ENCODE measurements around the gene SUGCT. TPM values are rescaled to one million over a fixed set of nuclear protein-coding genes. Genes with fewer than 3 reads are reported as not detected.
"Not testable (repeated sequence)": the region's sequence is repeated elsewhere in the genome, so short reads cannot be mapped to it uniquely, and the experiment has no call there.

The SUGCT gene
- total RNA-seq, 2 donors from 2014 or later, result 0.74 to 1.3 TPM

DNA sequence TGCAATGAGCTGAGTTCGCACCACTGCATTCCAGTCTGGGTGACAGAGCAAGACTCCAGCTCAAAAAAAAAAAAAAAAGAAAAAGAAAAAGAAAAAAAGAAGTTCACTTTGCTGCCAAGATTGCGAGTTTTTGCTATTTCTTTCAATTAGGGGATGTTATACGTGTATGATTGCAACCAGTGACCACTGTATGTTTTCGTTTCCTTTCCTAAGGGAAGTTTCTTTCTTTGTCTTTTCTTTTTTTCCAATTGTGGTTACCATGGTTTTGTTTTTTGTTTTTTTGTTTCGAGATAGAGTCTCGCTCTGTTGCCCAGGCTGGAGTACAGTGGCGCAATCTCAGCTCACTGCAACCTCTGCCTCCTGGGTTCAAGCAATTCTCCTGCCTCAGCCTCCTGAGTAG is 16.6 kb upstream of the SUGCT start:
- H3K27ac Mint-ChIP-seq; H3K27me3 Mint-ChIP-seq; ATAC-seq; H3K4me3 Mint-ChIP-seq; H3K4me1 Mint-ChIP-seq (ENCODE audit: low read depth in 2 of 2); H3K36me3 Mint-ChIP-seq; DNase-seq (ENCODE audit: low spot score); H3K9me3 Mint-ChIP-seq: not testable (repeated sequence)

GRCh38 chr7:40120020-40120419 is 14.8 kb upstream of the SUGCT start:
- no peak overlapping the region for H3K4me3 Mint-ChIP-seq
- ATAC-seq (no peak), DNase-seq (ENCODE audit: low spot score) (no peak)
- H3K27me3 Mint-ChIP-seq, result no peaks in the 10 kb centered on the region
- H3K27ac Mint-ChIP-seq, result no peak overlapping the region
- H3K9me3 Mint-ChIP-seq, result no peaks in the 10 kb centered on the region
- no peaks in the 10 kb centered on the region for H3K36me3 Mint-ChIP-seq
- no peaks in the 10 kb centered on the region for H3K4me1 Mint-ChIP-seq (ENCODE audit: low read depth in 2 of 2)

- not testable (repeated sequence) for H3K27ac Mint-ChIP-seq; H3K9me3 Mint-ChIP-seq; ATAC-seq; DNase-seq (ENCODE audit: low spot score); H3K4me3 Mint-ChIP-seq; H3K27me3 Mint-ChIP-seq; H3K4me1 Mint-ChIP-seq (ENCODE audit: low read depth in 2 of 2); H3K36me3 Mint-ChIP-seq
Measured at GRCh38 chr7:40122100-40122939, 12.5 kb upstream of the SUGCT start.

- H3K4me1 Mint-ChIP-seq (ENCODE audit: low read depth in 2 of 2), result peaks cover 0 to 1% of the 10 kb centered on the region in 2 donors
- no peak overlapping the region for H3K4me3 Mint-ChIP-seq
- DNase-seq (ENCODE audit: low spot score), result no peak
- no peaks in the 10 kb centered on the region for H3K36me3 Mint-ChIP-seq
- no peak for ATAC-seq
- no peaks in the 10 kb centered on the region for H3K9me3 Mint-ChIP-seq
- no peaks in the 10 kb centered on the region for H3K27me3 Mint-ChIP-seq
- H3K27ac Mint-ChIP-seq, result no peak overlapping the region
Measured at GRCh38 chr7:40122940-40123254, 11.9 kb upstream of the SUGCT start.

- H3K36me3 Mint-ChIP-seq, result no peaks in the 10 kb centered on the region
- peaks cover 16 to 17% of the 10 kb centered on the region in 2 donors for H3K4me1 Mint-ChIP-seq (ENCODE audit: low read depth in 2 of 2)
- H3K27me3 Mint-ChIP-seq, result peaks cover 8 to 9% of the 10 kb centered on the region in 2 donors
- DNase-seq (ENCODE audit: low spot score), result no peak
- peak overlapping the region; percentile 94 for H3K4me3 Mint-ChIP-seq
- H3K9me3 Mint-ChIP-seq, result no peaks in the 10 kb centered on the region
- peak in 1 of 2 donors; percentile 80 for ATAC-seq
- H3K27ac Mint-ChIP-seq, result peak overlapping the region; percentile 83 to 92
Measured at GRCh38 chr7:40133561-40134427, 1.0 kb upstream of the SUGCT start.

- Mint-ChIP-seq H3K9me3 (no peaks in the 10 kb centered on the region), H3K27me3 (peaks cover 8 to 9% of the 10 kb centered on the region in 2 donors), H3K4me3 (peak overlapping the region; percentile 94), H3K4me1 (ENCODE audit: low read depth in 2 of 2) (peaks cover 10 to 12% of the 10 kb centered on the region in 2 donors), H3K36me3 (no peaks in the 10 kb centered on the region), H3K27ac (no peak overlapping the region)
- ATAC-seq (no peak), DNase-seq (ENCODE audit: low spot score) (no peak)
Measured at GRCh38 chr7:40135317-40135610, 459 bp downstream of the SUGCT start.

DNA sequence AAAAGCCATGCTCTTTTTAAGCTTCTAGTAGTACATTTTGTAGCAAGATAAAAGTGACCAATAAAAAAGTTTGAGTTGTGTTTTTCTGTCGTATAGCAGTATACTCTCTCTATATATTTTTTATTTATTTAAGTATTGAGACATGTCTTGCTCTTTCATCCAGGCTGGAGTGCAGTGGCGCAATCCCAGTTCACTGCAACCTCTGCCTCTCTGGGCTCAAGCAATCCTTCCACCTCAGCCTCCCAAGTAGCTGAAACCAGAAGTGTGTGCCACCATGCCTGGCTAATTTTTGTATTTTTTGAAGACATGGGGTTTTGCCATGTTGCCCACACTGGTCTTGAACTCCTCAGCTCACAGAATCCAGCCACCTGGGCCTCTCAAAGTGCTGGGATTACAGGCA is 2.8 kb downstream of the SUGCT start:
- no peak overlapping the region for H3K4me3 Mint-ChIP-seq

DNA sequence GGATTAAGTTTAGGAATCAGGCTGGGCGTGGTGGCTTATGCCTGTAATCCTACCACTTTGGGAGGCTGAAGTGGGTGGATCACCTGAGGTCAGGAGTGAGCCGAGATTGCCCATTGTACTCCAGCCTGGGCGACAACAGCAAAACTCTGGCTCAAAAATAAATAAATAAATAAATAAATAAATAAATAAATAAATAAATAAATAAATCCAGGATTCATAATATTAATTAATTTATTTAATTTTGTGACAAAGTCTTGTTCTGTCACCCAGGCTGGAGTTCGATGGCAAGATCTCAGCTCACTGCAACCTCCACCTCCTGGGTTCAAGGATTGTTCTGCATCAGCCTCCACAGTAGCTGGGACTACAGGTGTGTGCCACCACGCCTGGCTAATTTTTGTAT is 4.2 kb downstream of the SUGCT start:
- H3K4me3 Mint-ChIP-seq, result no peak overlapping the region
- no peaks in the 10 kb centered on the region for H3K36me3 Mint-ChIP-seq
- peaks cover 22 to 25% of the 10 kb centered on the region in 2 donors for H3K27me3 Mint-ChIP-seq
- ATAC-seq (no peak), DNase-seq (ENCODE audit: low spot score) (no peak)
- no peak overlapping the region for H3K27ac Mint-ChIP-seq
- no peaks in the 10 kb centered on the region for H3K4me1 Mint-ChIP-seq (ENCODE audit: low read depth in 2 of 2)
- H3K9me3 Mint-ChIP-seq, result no peaks in the 10 kb centered on the region

More for the DNA sequence above, 2.8 kb downstream of the SUGCT start:
- H3K4me1 Mint-ChIP-seq (ENCODE audit: low read depth in 2 of 2), result peaks cover 2 to 5% of the 10 kb centered on the region in 2 donors
- no peak for ATAC-seq
- H3K36me3 Mint-ChIP-seq, result no peaks in the 10 kb centered on the region
- H3K27ac Mint-ChIP-seq, result no peak overlapping the region
- no peak for DNase-seq (ENCODE audit: low spot score)
- H3K9me3 Mint-ChIP-seq, result no peaks in the 10 kb centered on the region
- H3K27me3 Mint-ChIP-seq, result peaks cover 12 to 16% of the 10 kb centered on the region in 2 donors

DNA sequence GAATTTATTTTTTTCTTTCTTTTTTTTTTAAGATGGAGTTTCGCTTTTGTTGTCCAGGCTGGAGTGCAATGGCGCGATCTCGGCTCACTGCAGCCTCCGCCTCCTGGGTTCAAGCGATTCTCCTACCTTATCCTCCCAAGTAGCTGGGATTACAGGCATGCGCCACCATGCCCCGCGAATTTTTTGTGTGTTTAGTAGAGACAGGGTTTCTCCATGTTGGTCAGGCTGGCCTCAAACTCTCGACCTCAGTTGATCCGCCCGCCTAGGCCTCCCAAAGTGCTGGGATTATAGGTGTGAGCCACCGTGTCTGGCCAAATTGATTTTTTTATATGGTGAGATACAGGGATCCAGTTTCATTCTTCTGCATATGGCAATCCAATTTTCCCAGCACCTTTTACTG is 5.1 kb downstream of the SUGCT start:
- H3K9me3 Mint-ChIP-seq; DNase-seq (ENCODE audit: low spot score); ATAC-seq; H3K4me3 Mint-ChIP-seq; H3K27ac Mint-ChIP-seq; H3K36me3 Mint-ChIP-seq; H3K4me1 Mint-ChIP-seq (ENCODE audit: low read depth in 2 of 2): not testable (repeated sequence)
- peaks cover 25% of the 10 kb centered on the region in 2 donors for H3K27me3 Mint-ChIP-seq

DNA sequence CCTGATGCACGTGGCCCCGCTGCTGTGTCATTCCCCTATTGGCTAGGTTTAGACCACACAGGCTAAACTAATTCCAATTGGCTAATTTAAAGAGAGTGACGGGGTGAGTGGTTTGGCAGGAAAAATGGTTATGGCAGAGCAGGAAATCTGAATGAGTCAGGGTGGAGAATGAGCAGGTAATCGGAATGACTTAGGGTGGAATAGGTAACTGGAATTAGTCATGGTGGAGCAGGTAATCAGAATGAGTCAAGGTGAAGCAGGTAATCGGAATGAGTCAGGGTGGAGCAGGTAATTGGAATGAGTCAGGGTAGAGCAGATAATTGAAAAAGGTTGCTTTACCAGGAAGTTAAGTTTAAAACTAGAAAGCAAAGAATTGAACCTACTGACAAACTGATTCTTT is 7.1 kb downstream of the SUGCT start:
- H3K27me3 Mint-ChIP-seq, result peaks cover 28 to 32% of the 10 kb centered on the region in 2 donors
- H3K4me3 Mint-ChIP-seq; DNase-seq (ENCODE audit: low spot score); H3K9me3 Mint-ChIP-seq; ATAC-seq; H3K36me3 Mint-ChIP-seq; H3K27ac Mint-ChIP-seq; H3K4me1 Mint-ChIP-seq (ENCODE audit: low read depth in 2 of 2): not testable (repeated sequence)

GRCh38 chr7:40145596-40146130 is 10.9 kb downstream of the SUGCT start:
- DNase-seq (ENCODE audit: low spot score); H3K9me3 Mint-ChIP-seq; H3K27ac Mint-ChIP-seq; H3K4me3 Mint-ChIP-seq; ATAC-seq; H3K4me1 Mint-ChIP-seq (ENCODE audit: low read depth in 2 of 2); H3K36me3 Mint-ChIP-seq: not testable (repeated sequence)
- H3K27me3 Mint-ChIP-seq, result peaks cover 32 to 34% of the 10 kb centered on the region in 2 donors

GRCh38 chr7:40147371-40148246 is 12.8 kb downstream of the SUGCT start:
- Mint-ChIP-seq H3K36me3 (no peaks in the 10 kb centered on the region), H3K4me1 (ENCODE audit: low read depth in 2 of 2) (no peaks in the 10 kb centered on the region), H3K27me3 (peaks cover 30 to 31% of the 10 kb centered on the region in 2 donors), H3K4me3 (no peak overlapping the region), H3K9me3 (no peaks in the 10 kb centered on the region), H3K27ac (no peak overlapping the region)
- ATAC-seq, result no peak
- no peak for DNase-seq (ENCODE audit: low spot score)

GRCh38 chr7:40148247-40148580 is 13.4 kb downstream of the SUGCT start:
- H3K4me3 Mint-ChIP-seq; H3K36me3 Mint-ChIP-seq; H3K9me3 Mint-ChIP-seq; DNase-seq (ENCODE audit: low spot score); ATAC-seq; H3K27ac Mint-ChIP-seq; H3K4me1 Mint-ChIP-seq (ENCODE audit: low read depth in 2 of 2): not testable (repeated sequence)
- peaks cover 28 to 29% of the 10 kb centered on the region in 2 donors for H3K27me3 Mint-ChIP-seq

Data from natural killer cell treated with Interleukin-12 subunit alpha and Interleukin-12 subunit beta and Interleukin-15 and Interleukin-18, amount 100 ng/mL, for 72 hours (primary cell).